SK-N-SH treated with all-trans-retinoic acid at 6 μM for 48 hours (cell line): ENCODE measurements around the gene CRYBA1.
A peak's percentile ranks its signal among the peaks of the same experiment; 100 is the strongest.

Experiments
- ATAC-seq: fragments of 200-7000 bp; cut with Tn5 transposase; 3 replicates; pipeline ENCODE4 v1.9.1; 2020; ENCODE audit warnings: mild to moderate bottlenecking, moderate library complexity
- ARNTL ChIP-seq: fragments of 450-650 bp; formaldehyde crosslinking; IDR thresholded peaks from 2 replicates; pipeline ENCODE4 v1.5.0; 2020; ENCODE audit warnings: low read depth, mild to moderate bottlenecking, moderate library complexity, borderline replicate concordance
- BACH2 ChIP-seq: fragments of 250-450 bp; sonication (Bioruptor Pico); IDR thresholded peaks from 2 replicates; pipeline ENCODE4 v1.9.0; 2021; ENCODE audit warnings: mild to moderate bottlenecking, borderline replicate concordance
- CREB5 ChIP-seq: fragments of 250-450 bp; sonication (Bioruptor Pico); IDR thresholded peaks from 2 replicates; pipeline ENCODE4 v1.5.1; 2020; ENCODE audit warnings: low read depth, mild to moderate bottlenecking, moderate library complexity
- CSDC2 ChIP-seq: fragments of 250-450 bp; sonication (Bioruptor Pico); IDR thresholded peaks from 2 replicates; pipeline ENCODE4 v1.5.0; 2020; ENCODE audit warnings: mild to moderate bottlenecking, moderate library complexity
- ESRRG ChIP-seq: fragments of 250-450 bp; sonication (Bioruptor Pico); IDR thresholded peaks from 2 replicates; pipeline ENCODE4 v1.6.1; 2021; ENCODE audit warnings: mild to moderate bottlenecking
- ISL1 ChIP-seq: fragments of 250-450 bp; sonication (Bioruptor Pico); IDR thresholded peaks from 2 replicates; pipeline ENCODE4 v2.1.2; 2022; ENCODE audit warnings: mild to moderate bottlenecking, moderate library complexity
- OSR1 ChIP-seq: fragments of 250-450 bp; sonication (Bioruptor Pico); IDR thresholded peaks from 2 replicates; pipeline ENCODE4 v1.8.0; 2022; ENCODE audit warnings: moderate library complexity, mild to moderate bottlenecking, inconsistent platforms
- PATZ1 ChIP-seq: fragments of 250-450 bp; sonication (Bioruptor Pico); IDR thresholded peaks from 2 replicates; pipeline ENCODE4 v1.8.0; 2020; ENCODE audit warnings: mild to moderate bottlenecking, moderate library complexity, borderline replicate concordance
- POU6F1 ChIP-seq: fragments of 250-450 bp; sonication (Bioruptor Pico); IDR thresholded peaks from 2 replicates; pipeline ENCODE4 v1.8.0; 2021; ENCODE audit warnings: low read depth, mild to moderate bottlenecking, moderate library complexity, borderline replicate concordance
- PPARA ChIP-seq: fragments of 250-450 bp; sonication (Bioruptor Pico); IDR thresholded peaks from 2 replicates; pipeline ENCODE4 v1.5.0; 2020; ENCODE audit warnings: mild to moderate bottlenecking, borderline replicate concordance
- RARB ChIP-seq: fragments of 250-450 bp; sonication (Bioruptor Pico); IDR thresholded peaks from 2 replicates; pipeline ENCODE4 v1.8.0; 2021; ENCODE audit warnings: mild to moderate bottlenecking, moderate library complexity
- SNAI2 ChIP-seq: fragments of 250-450 bp; sonication (Bioruptor Pico); IDR thresholded peaks from 2 replicates; pipeline ENCODE4 v1.5.0; 2020; ENCODE audit warnings: mild to moderate bottlenecking, moderate library complexity
- TCF4 ChIP-seq: fragments of 250-450 bp; sonication (Bioruptor Pico); IDR thresholded peaks from 2 replicates; pipeline ENCODE4 v1.8.0; 2021; ENCODE audit warnings: mild to moderate bottlenecking, moderate library complexity, borderline replicate concordance
- TOX ChIP-seq: fragments of 250-450 bp; sonication (Bioruptor Pico); IDR thresholded peaks from 2 replicates; pipeline ENCODE4 v1.8.0; 2021; ENCODE audit warnings: mild to moderate bottlenecking, moderate library complexity, borderline replicate concordance
- TSHZ2 ChIP-seq: fragments of 250-450 bp; sonication (Bioruptor Pico); IDR thresholded peaks from 2 replicates; pipeline ENCODE4 v1.5.0; 2020; ENCODE audit warnings: mild to moderate bottlenecking, moderate library complexity
- ZC3H10 ChIP-seq: fragments of 250-450 bp; sonication (Bioruptor Pico); IDR thresholded peaks from 2 replicates; pipeline ENCODE4 v1.5.1; 2021; ENCODE audit warnings: mild to moderate bottlenecking, moderate library complexity
- ZFP3 ChIP-seq: fragments of 250-450 bp; sonication (Bioruptor Pico); IDR thresholded peaks from 2 replicates; pipeline ENCODE4 v1.5.0; 2020; ENCODE audit warnings: mild to moderate bottlenecking, moderate library complexity
- ZFP30 ChIP-seq: fragments of 450-650 bp; formaldehyde crosslinking; IDR thresholded peaks from 2 replicates; pipeline ENCODE4 v1.5.0; 2022; ENCODE audit warnings: mild to moderate bottlenecking, moderate library complexity
- ZNF565 ChIP-seq: fragments of 450-650 bp; formaldehyde crosslinking; conservative IDR thresholded peaks from 2 replicates; pipeline ENCODE4 v1.5.0; 2020; ENCODE audit warnings: low read depth, mild to moderate bottlenecking, moderate library complexity
- ZNF70 ChIP-seq: fragments of 450-650 bp; formaldehyde crosslinking; IDR thresholded peaks from 2 replicates; pipeline ENCODE4 v1.5.0; 2020; ENCODE audit warnings: mild to moderate bottlenecking, moderate library complexity
- ZNF8 ChIP-seq: fragments of 450-650 bp; formaldehyde crosslinking; IDR thresholded peaks from 2 replicates; pipeline ENCODE4 v1.5.0; 2020; ENCODE audit warnings: mild to moderate bottlenecking, moderate library complexity

CRYBA1 gene

GRCh38 chr17:29273924-29274323 is 27.3 kb downstream of the CRYBA1 start:
- TF ChIP-seq ISL1 (CRISPR knock-in tag) (no peak), BACH2 (CRISPR knock-in tag) (no peak), ZNF70 (CRISPR knock-in tag) (no peak), CSDC2 (CRISPR knock-in tag) (no peak), PPARA (CRISPR knock-in tag) (no peak), OSR1 (CRISPR knock-in tag) (no peak), CREB5 (no peak), ESRRG (CRISPR knock-in tag) (no peak)
- no peak for ATAC-seq

GRCh38 chr17:29278692-29279091 is 32.0 kb downstream of the CRYBA1 start:
- ATAC-seq, result no peak
- TF ChIP-seq ZNF565 (CRISPR knock-in tag), result no peak

- TF ChIP-seq ZFP3, result no peak
- TF ChIP-seq ZNF565 (CRISPR knock-in tag), result no peak
- no peak for TF ChIP-seq PPARA (CRISPR knock-in tag)
- TF ChIP-seq TOX (CRISPR knock-in tag), result no peak
- no peak for TF ChIP-seq TSHZ2 (CRISPR knock-in tag)
- TF ChIP-seq ZFP30 (CRISPR knock-in tag), result no peak
- no peak for TF ChIP-seq ISL1 (CRISPR knock-in tag)
- no peak for TF ChIP-seq ZNF8 (CRISPR knock-in tag)
- no peak for TF ChIP-seq RARB (CRISPR knock-in tag)
- TF ChIP-seq BACH2 (CRISPR knock-in tag), result no peak
- TF ChIP-seq CREB5, result no peak
- TF ChIP-seq POU6F1, result no peak
- no peak for TF ChIP-seq OSR1 (CRISPR knock-in tag)
- TF ChIP-seq ZC3H10, result no peak
- TF ChIP-seq SNAI2 (CRISPR knock-in tag), result no peak
- TF ChIP-seq ARNTL (CRISPR knock-in tag), result no peak
- no peak for TF ChIP-seq ZNF70 (CRISPR knock-in tag)
These were observed 32.9 kb downstream of the CRYBA1 start for GRCh38 chr17:29279397-29280070.

GRCh38 chr17:29283496-29283895 is 36.8 kb downstream of the CRYBA1 start:
- ATAC-seq, result peak; percentile 89
- TF ChIP-seq TCF4 (CRISPR knock-in tag) (peak; percentile 49; the same call in 1 of the 2 replicates), CREB5 (no peak), PATZ1 (CRISPR knock-in tag) (no peak), ZNF8 (CRISPR knock-in tag) (no peak), OSR1 (CRISPR knock-in tag) (no peak)

More at GRCh38 chr17:29279397-29280070, 32.9 kb downstream of the CRYBA1 start:
- no peak for ATAC-seq
